Activated naive CD8-positive, alpha-beta T cell (primary cell): Measurements from ENCODE around the gene SLC2A4RG.

Experiments
- H3K27ac Mint-ChIP-seq: one replicate; pipeline ENCODE4 v1.8.0; 2021; ENCODE audit warnings: mixed read lengths
- H3K27me3 Mint-ChIP-seq: one replicate; pipeline ENCODE4 v1.8.0; 2021; ENCODE audit warnings: mixed read lengths
- H3K36me3 Mint-ChIP-seq: one replicate; pipeline ENCODE4 v1.8.0; 2021; ENCODE audit warnings: mixed read lengths
- H3K4me1 Mint-ChIP-seq: one replicate; pipeline ENCODE4 v1.8.0; 2021; ENCODE audit warnings: low read depth, mixed read lengths
- H3K4me3 Mint-ChIP-seq: one replicate; pipeline ENCODE4 v1.8.0; 2021; ENCODE audit warnings: mild to moderate bottlenecking, mixed read lengths
- H3K9me3 Mint-ChIP-seq: one replicate; pipeline ENCODE4 v1.8.0; 2021; ENCODE audit warnings: low read depth, mixed read lengths

The SLC2A4RG gene

GRCh38 chr20:63749597-63750508, 10.3 kb downstream of the SLC2A4RG start:
- Mint-ChIP-seq H3K27ac (no peak overlapping the region), H3K4me1 (peaks cover 25% of the 10 kb centered on the region), H3K36me3 (no peaks in the 10 kb centered on the region), H3K27me3 (no peaks in the 10 kb centered on the region), H3K4me3 (no peak overlapping the region), H3K9me3 (no peaks in the 10 kb centered on the region)

DNA sequence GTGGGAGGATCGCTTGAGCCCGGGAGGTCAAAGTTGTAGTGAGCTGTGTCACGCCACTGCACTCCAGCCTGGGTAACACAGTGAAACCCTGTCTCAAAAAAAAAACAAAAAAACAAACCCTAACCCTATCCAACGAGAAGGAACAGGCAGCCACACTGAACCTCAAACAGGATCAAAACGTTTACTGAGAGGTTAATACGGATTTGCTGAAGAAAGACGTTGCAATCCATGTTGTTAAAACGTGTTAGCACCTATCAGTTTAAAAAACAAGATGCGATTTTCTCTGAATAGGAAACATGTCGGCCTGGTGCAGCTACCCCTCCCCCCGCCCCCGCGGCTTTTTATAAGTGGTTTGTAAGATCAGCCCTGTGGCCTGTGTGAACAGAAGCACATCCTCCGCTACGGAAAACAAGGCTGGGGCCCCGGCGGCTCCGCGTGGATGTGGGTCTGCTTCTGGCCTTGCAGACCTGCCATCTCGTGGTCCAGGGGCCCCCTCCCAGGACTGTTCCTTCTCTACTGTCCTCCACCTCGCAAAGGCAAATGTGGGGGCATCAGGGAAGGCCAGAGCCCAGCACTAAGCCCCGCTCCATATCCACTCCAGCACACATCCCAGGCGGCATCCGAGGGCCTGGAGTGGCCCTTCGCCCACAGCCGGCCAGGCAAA, 11.4 kb downstream of the SLC2A4RG start:
- Mint-ChIP-seq H3K9me3 (no peaks in the 10 kb centered on the region), H3K36me3 (no peaks in the 10 kb centered on the region), H3K4me3 (peak overlapping the region; percentile 63), H3K4me1 (peaks cover 26% of the 10 kb centered on the region), H3K27me3 (no peaks in the 10 kb centered on the region), H3K27ac (peak overlapping the region; percentile 76)

DNA sequence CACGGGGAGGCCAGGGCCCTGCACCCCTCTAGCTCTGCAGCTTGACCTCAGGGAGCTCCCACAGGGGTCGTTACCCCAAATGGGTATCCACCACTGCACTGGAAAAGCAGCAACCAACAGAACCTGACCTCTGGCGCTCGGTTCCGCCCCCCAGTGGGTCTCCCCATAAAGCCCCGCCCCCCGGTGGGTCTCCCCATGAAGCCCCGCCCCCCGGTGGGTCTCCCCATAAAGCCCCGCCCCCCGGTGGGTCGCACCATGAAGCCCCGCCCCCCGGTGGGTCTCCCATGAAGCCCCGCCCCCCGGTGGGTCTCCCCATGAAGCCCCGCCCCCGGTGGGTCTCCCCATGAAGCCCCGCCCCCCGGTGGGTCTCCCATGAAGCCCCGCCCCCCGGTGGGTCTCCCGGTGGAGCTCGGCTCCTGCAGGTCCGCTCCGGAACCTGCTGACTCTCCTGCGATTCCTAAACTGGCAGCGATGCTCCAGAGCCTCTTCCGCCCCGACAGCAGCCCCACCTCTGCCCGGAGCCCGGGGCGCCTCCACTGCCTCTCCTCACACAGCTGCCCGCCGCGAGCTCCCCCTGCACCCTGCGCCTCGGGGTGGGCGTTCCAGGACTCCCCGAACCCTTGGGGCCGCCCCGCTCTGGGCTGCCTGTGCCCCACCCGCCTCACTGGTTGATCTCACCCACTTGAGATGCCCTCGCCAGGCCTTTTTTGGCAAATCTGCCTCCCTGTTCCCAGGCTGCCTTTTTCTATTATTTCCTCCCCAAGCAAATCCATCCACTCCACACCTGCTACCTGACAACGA, 12.1 kb downstream of the SLC2A4RG start:
- H3K27ac Mint-ChIP-seq = peak overlapping the region; percentile 76
- no peaks in the 10 kb centered on the region for H3K9me3 Mint-ChIP-seq
- H3K36me3 Mint-ChIP-seq = no peaks in the 10 kb centered on the region
- no peaks in the 10 kb centered on the region for H3K27me3 Mint-ChIP-seq
- peaks cover 30% of the 10 kb centered on the region for H3K4me1 Mint-ChIP-seq
- H3K4me3 Mint-ChIP-seq = peak overlapping the region; percentile 63

- no peaks in the 10 kb centered on the region for H3K36me3 Mint-ChIP-seq
- no peaks in the 10 kb centered on the region for H3K9me3 Mint-ChIP-seq
- H3K27ac Mint-ChIP-seq = no peak overlapping the region
- H3K4me3 Mint-ChIP-seq = no peak overlapping the region
- H3K4me1 Mint-ChIP-seq = peaks cover 33% of the 10 kb centered on the region
- no peaks in the 10 kb centered on the region for H3K27me3 Mint-ChIP-seq
These were observed 13.0 kb downstream of the SLC2A4RG start for GRCh38 chr20:63752411-63753101.

GRCh38 chr20:63753381-63753780, 13.8 kb downstream of the SLC2A4RG start:
- Mint-ChIP-seq H3K4me1 (peaks cover 33% of the 10 kb centered on the region), H3K4me3 (no peak overlapping the region), H3K36me3 (no peaks in the 10 kb centered on the region), H3K27me3 (no peaks in the 10 kb centered on the region), H3K27ac (no peak overlapping the region), H3K9me3 (no peaks in the 10 kb centered on the region)

DNA sequence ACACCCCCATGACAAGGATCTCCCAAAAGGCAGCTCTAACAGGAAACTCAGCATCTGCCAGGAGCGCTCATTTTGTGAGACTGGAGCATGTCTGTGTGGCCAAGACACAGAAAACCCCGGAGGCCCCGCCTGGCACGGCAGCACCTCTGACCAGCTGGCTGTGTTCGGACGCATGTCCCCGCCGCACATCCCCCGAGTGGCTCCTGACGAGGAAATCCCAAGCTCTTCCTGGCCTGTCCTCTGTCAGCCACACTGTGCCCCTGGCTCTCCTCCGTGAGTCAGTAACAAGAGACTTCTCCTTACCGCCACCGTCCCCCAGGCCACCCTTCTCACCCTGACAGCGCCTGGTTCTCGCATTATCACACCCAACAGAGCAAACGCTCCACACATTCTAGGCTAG, 14.4 kb downstream of the SLC2A4RG start:
- H3K27me3 Mint-ChIP-seq = no peaks in the 10 kb centered on the region
- no peak overlapping the region for H3K27ac Mint-ChIP-seq
- H3K4me3 Mint-ChIP-seq = no peak overlapping the region
- no peaks in the 10 kb centered on the region for H3K9me3 Mint-ChIP-seq
- no peaks in the 10 kb centered on the region for H3K36me3 Mint-ChIP-seq
- peaks cover 30% of the 10 kb centered on the region for H3K4me1 Mint-ChIP-seq

DNA sequence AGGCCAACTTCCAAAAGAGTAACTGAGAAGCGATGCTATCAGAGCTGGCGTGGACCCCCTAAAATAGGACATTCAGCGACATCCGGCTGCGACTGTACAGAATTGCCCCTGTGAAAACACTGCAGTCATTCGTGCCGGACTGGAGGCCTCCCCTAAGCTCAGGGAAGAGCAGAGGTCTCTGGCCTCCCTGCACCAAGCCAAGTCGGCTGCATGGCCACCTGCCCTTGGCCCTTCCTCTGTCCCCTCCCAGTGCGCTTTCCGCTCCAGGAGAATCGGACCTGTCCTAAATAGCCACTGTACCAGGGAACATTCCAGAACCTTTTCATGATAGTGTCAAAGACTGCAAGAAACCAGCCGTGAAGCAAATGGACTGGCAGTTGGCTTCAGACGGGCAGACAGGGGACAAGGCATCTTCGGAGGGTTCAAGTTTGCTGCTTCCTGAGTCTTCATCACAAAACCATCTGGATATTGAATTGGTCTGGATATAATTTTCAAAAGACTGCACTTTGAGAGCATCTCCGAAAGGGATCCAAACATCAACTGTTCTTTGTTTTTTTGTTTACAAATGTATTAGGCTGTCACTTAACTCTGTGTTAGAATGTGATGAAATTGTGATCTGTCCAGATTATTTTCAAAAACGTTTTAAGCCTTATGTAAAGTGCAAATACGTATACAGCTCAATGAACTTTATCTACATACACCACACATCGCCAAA, 16.5 kb downstream of the SLC2A4RG start:
- Mint-ChIP-seq H3K4me3 (no peak overlapping the region), H3K9me3 (no peaks in the 10 kb centered on the region), H3K27ac (no peak overlapping the region), H3K4me1 (peaks cover 15% of the 10 kb centered on the region), H3K27me3 (no peaks in the 10 kb centered on the region), H3K36me3 (no peaks in the 10 kb centered on the region)

- Mint-ChIP-seq H3K27me3 (no peaks in the 10 kb centered on the region), H3K4me3 (no peak overlapping the region), H3K36me3 (no peaks in the 10 kb centered on the region), H3K27ac (no peak overlapping the region), H3K9me3 (no peaks in the 10 kb centered on the region), H3K4me1 (peaks cover 12% of the 10 kb centered on the region)
These were observed 17.0 kb downstream of the SLC2A4RG start for GRCh38 chr20:63756648-63756991.

DNA sequence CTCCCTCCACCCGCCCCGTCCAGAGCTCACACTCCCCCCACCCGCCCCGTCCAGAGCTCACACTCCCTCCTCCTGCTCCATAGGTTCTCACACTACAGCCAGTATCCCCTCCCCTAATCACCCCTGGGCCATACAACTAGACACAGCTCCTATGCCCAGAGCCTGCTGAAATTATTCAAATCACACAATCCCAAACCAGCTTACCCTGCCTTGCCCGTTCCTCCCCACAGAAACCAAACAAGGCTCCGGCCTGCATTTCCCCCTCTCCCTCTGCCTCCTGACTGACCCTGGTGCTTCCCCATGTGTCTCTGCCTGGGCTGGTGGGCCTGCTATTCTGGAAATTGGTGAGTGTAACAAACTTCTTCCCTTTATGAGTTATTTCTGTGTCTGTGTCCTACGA, 18.6 kb downstream of the SLC2A4RG start:
- no peaks in the 10 kb centered on the region for H3K36me3 Mint-ChIP-seq
- H3K27me3 Mint-ChIP-seq = no peaks in the 10 kb centered on the region
- H3K4me3 Mint-ChIP-seq = no peak overlapping the region
- H3K9me3 Mint-ChIP-seq = no peaks in the 10 kb centered on the region
- H3K27ac Mint-ChIP-seq = no peak overlapping the region
- peaks cover 8% of the 10 kb centered on the region for H3K4me1 Mint-ChIP-seq

DNA sequence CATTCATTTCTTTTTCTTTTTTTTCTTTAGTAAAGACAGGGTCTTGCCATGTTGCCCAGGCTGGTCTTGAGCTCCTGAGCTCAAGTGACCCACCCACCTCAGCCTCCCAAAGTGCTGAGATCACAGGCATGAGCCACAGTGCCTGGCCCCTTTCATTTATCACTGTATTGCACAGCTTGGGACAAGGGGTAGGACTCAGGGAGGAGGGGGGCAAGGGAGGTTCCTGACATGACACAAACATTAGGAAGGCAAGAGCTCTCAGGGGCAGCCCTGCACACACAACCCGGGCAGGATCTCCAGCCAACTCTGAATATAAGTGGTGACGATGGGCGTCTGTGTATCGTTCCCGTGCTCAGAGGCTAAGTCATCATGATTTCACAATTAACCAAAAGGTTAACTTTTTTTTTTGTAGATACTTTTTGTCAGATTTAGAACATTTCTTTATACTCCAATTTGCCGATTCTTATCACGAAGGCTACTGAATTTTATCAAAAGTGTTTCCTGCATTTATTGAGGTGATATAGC, 19.9 kb downstream of the SLC2A4RG start:
- Mint-ChIP-seq H3K4me1 (peaks cover 8% of the 10 kb centered on the region), H3K27ac (no peak overlapping the region), H3K36me3 (no peaks in the 10 kb centered on the region), H3K4me3 (no peak overlapping the region), H3K9me3 (no peaks in the 10 kb centered on the region), H3K27me3 (no peaks in the 10 kb centered on the region)

- Mint-ChIP-seq H3K4me1 (no peaks in the 10 kb centered on the region), H3K27me3 (no peaks in the 10 kb centered on the region), H3K36me3 (no peaks in the 10 kb centered on the region), H3K4me3 (no peak overlapping the region), H3K9me3 (no peaks in the 10 kb centered on the region), H3K27ac (no peak overlapping the region)
These were observed 25.7 kb downstream of the SLC2A4RG start for GRCh38 chr20:63765082-63765873.

DNA sequence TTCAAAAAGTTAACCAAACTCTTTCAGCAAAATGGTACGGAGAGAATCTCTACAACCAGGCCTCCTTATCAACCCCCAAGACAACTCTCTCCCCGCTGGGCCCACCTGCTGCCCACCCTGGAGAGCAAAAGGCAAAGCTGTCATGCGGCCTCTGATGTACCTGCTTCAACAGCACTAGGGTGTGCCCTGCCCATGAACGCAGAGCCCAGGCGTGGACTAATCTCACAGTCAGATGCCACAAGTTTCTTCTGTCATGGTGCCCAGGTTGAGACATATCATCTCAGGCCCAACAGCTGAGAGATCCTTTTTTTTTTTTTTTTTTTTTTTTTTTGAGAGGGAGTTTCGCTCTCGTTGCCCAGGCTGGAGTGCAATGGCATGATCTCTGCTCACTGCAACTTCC, 26.3 kb downstream of the SLC2A4RG start:
- Mint-ChIP-seq H3K27ac (no peak overlapping the region), H3K36me3 (no peaks in the 10 kb centered on the region)

DNA sequence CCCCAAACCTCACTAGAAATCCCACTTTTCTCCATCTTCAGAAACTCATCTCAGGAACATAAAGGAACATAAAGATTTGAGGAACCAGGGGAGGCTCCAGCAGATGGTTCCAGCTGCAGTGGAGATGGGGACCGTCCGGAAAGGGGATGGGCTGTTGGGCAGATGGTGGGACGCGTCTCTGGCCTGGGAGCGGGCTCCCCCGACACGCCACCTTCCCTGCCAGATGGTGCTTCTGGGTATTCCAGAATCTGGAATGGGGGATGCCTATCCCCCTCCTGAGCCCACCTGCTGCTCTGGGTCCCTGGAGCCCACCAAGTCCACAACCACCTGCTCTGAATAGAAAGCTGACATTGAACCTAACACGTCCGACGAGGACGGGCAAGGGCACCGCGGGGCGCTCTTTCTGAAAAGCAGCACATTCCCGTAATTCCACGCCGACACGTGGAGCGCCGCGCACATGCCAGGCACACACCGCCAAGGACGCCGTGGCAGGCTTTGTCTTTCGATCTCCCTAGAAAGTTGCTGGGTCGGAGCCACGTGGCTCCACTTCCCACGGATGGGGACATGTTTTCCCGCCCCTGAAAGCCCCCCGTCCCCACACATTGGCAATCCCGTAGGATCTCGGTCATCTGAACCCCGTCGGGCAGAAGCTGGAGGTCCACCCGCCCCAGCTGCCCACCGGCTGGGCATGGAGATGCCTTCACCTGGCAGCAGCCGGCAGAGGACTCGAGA, 27.3 kb downstream of the SLC2A4RG start:
- Mint-ChIP-seq H3K4me3 (no peak overlapping the region), H3K4me1 (no peaks in the 10 kb centered on the region), H3K9me3 (no peaks in the 10 kb centered on the region), H3K27ac (no peak overlapping the region), H3K27me3 (no peaks in the 10 kb centered on the region), H3K36me3 (no peaks in the 10 kb centered on the region)

More for the DNA sequence above, 26.3 kb downstream of the SLC2A4RG start:
- H3K4me3 Mint-ChIP-seq = no peak overlapping the region
- H3K27me3 Mint-ChIP-seq = no peaks in the 10 kb centered on the region
- no peaks in the 10 kb centered on the region for H3K9me3 Mint-ChIP-seq
- no peaks in the 10 kb centered on the region for H3K4me1 Mint-ChIP-seq
